IPS-18a (cell line): Measurements from ENCODE around the gene SPG7.
"Not testable (repeated sequence)": the region's sequence is repeated elsewhere in the genome, so short reads cannot be mapped to it uniquely, and the experiment has no call there.

Experiments
- H3K27ac ChIP-seq: one replicate; pipeline ENCODE4 v1.5.1; 2013; ENCODE audit warnings: low read length
- H3K27me3 ChIP-seq: one replicate; pipeline ENCODE4 v1.6.1; 2013; ENCODE audit warnings: mild to moderate bottlenecking, low read length; ENCODE audit not compliant: control insufficient read depth, insufficient read depth
- H3K36me3 ChIP-seq: one replicate; pipeline ENCODE4 v1.6.1; 2013; ENCODE audit warnings: low read depth, low read length; ENCODE audit not compliant: control insufficient read depth
- H3K4me1 ChIP-seq: one replicate; pipeline ENCODE4 v1.6.1; 2013; ENCODE audit warnings: low read depth, low read length; ENCODE audit not compliant: control insufficient read depth
- H3K4me3 ChIP-seq: one replicate; pipeline ENCODE4 v1.5.1; 2013; ENCODE audit warnings: low read length
- H3K9ac ChIP-seq: one replicate; pipeline ENCODE4 v1.6.1; 2013; ENCODE audit warnings: mild to moderate bottlenecking, low read length, moderate library complexity
- H3K9me3 ChIP-seq: one replicate; pipeline ENCODE4 v1.6.1; 2013; ENCODE audit warnings: low read depth, low read length; ENCODE audit not compliant: control insufficient read depth

Gene SPG7

DNA sequence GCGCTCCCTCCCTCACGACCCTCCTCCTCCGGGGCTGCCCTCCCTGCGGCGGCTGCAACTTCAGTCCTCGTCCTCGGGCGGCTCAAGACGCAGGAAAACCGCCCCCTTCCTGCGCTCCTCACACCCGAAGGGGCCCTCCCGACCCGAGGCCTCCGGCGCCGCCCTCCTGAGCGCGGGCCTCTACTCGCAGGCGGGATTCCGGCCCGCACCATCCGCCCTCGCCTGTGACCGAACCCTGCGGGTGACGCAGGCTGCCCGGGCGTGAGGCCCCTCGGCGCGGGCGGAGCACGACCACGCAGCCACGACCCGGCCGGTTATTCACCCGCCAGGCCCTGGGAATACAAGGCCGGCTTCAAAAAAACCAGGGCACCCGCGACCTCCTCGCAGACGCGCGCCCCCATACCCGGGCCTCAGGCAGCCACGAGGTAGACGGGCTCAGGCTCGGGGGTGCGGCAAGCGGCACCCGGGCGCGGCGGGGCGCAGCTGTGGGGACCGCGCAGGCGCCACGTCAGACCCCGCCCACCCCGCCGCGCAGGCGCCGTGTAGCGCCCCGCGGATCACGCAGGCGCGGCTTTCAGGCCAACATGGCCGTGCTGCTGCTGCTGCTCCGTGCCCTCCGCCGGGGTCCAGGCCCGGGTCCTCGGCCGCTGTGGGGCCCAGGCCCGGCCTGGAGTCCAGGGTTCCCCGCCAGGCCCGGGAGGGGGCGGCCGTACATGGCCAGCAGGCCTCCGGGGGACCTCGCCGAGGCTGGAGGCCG, at the start of gene SPG7:
Gene SPG7, plus strand, starts transcription at position 570 of the 757 bp plus-strand sequence. Its CDS starts 15 bp downstream, at position 585.
- Histone ChIP-seq H3K9ac (peak within 1 kb of the TSS; percentile 85), H3K4me1 (peaks cover 3% of the 10 kb centered on the region), H3K4me3 (peak within 1 kb of the TSS; percentile 94), H3K9me3 (no peaks in the 10 kb centered on the region), H3K36me3 (peaks cover 19% of the 10 kb centered on the region), H3K27ac (peak within 1 kb of the TSS; percentile 83), H3K27me3 (peaks cover 6% of the 10 kb centered on the region)

GRCh38 chr16:89458551-89458950, 49.7 kb upstream of the SPG7 start:
- Histone ChIP-seq H3K9me3 (no peaks in the 10 kb centered on the region), H3K27me3 (no peaks in the 10 kb centered on the region), H3K27ac (no peak overlapping the region), H3K4me1 (peaks cover 4% of the 10 kb centered on the region), H3K9ac (no peak overlapping the region), H3K36me3 (no peaks in the 10 kb centered on the region), H3K4me3 (no peak overlapping the region)

- Histone ChIP-seq H3K4me1 (peaks cover 3% of the 10 kb centered on the region), H3K4me3 (no peak overlapping the region), H3K36me3 (no peaks in the 10 kb centered on the region), H3K9me3 (no peaks in the 10 kb centered on the region), H3K27me3 (no peaks in the 10 kb centered on the region), H3K9ac (no peak overlapping the region), H3K27ac (no peak overlapping the region)
Measured at GRCh38 chr16:89458967-89459366, 49.2 kb upstream of the SPG7 start.

DNA sequence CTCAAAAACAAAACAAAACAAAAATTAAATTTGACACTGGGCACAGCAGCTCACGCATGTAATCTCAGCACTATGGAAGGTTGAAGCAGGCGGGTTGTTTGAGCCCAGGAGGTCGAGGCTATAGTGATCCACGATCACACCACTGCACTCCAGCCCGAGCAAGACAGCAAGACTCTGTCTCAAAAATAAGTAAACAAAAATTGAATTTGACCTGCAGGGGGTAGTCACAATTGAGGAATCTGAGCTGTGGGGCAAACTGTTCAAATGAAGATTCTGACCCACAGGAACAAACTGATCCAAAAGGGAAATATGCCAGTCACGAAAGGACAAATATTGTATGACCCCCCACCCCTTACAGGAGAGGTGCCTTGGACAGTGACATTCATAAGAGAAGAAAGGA, 47.6 kb upstream of the SPG7 start:
- H3K27ac ChIP-seq, result no peak overlapping the region

GRCh38 chr16:89461890-89462289, 46.3 kb upstream of the SPG7 start:
- not testable (repeated sequence) for H3K9me3 ChIP-seq, H3K9ac ChIP-seq, H3K27ac ChIP-seq, H3K27me3 ChIP-seq, H3K4me3 ChIP-seq, H3K36me3 ChIP-seq
- peaks cover 17% of the 10 kb centered on the region for H3K4me1 ChIP-seq

More for the DNA sequence above, 47.6 kb upstream of the SPG7 start:
- Histone ChIP-seq H3K27me3 (no peaks in the 10 kb centered on the region), H3K9me3 (no peaks in the 10 kb centered on the region), H3K4me1 (peaks cover 6% of the 10 kb centered on the region), H3K36me3 (no peaks in the 10 kb centered on the region), H3K9ac (no peak overlapping the region), H3K4me3 (no peak overlapping the region)

DNA sequence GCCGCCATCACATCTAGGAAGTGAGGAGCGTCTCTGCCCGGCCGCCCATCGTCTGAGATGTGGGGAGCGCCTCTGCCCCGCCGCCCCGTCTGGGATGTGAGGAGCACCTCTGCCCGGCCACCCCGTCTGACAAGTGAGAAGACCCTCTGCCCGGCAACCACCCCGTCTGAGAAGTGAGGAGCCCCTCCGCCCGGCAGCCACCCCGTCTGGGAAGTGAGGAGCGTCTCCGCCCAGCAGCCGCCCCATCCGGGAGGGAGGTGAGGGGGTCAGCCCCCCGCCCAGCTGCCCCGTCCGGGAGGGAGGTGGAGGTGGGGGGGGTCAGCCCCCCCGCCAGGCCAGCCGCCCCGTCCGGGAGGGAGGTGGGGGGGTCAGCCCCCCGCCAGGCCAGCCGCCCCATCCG, 45.6 kb upstream of the SPG7 start:
- not testable (repeated sequence) for H3K9ac ChIP-seq, H3K27me3 ChIP-seq, H3K36me3 ChIP-seq, H3K27ac ChIP-seq, H3K4me3 ChIP-seq, H3K9me3 ChIP-seq
- peaks cover 17% of the 10 kb centered on the region for H3K4me1 ChIP-seq

DNA sequence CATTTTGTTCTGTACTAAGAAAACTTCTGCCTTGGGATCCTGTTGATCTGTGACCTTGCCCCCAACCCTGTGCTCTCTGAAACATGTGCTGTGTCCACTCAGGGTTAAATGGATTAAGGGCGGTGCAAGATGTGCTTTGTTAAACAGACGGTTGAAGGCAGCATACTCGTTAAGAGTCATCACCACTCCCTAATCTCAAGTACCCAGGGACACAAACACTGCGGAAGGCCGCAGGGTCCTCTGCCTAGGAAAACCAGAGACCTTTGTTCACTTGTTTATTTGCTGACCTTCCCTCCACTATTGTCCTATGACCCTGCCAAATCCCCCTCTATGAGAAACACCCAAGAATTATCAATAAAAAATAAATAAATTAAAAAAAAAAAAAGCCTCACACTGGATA, 44.9 kb upstream of the SPG7 start:
- not testable (repeated sequence) for H3K9me3 ChIP-seq, H3K36me3 ChIP-seq, H3K9ac ChIP-seq, H3K27ac ChIP-seq, H3K4me3 ChIP-seq, H3K27me3 ChIP-seq
- H3K4me1 ChIP-seq, result peaks cover 17% of the 10 kb centered on the region

- Histone ChIP-seq H3K27ac (no peak overlapping the region), H3K9ac (no peak overlapping the region), H3K4me1 (peaks cover 17% of the 10 kb centered on the region), H3K36me3 (peaks cover 3% of the 10 kb centered on the region), H3K27me3 (no peaks in the 10 kb centered on the region), H3K9me3 (no peaks in the 10 kb centered on the region), H3K4me3 (no peak overlapping the region)
Measured at GRCh38 chr16:89466920-89467319, 41.3 kb upstream of the SPG7 start.

DNA sequence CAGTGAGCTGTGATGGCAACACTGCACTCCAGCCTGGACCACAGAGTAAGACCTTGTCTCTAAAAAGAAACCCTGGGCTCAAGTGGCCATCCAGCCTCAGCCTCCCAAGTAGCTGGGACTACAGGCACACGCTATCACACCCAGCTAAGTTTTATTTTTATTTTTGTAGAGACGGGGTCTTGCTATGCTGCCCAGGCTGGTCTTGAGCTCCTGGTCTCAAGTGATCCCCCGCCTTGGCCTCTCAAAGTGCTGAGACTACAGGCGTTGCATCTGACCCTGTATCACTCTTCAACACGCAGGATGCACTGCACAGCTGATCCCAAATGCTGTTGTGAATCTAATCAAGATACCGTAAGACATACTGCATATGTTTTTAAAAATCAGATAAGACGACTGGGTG, 40.8 kb upstream of the SPG7 start:
- Histone ChIP-seq H3K4me1 (peaks cover 21% of the 10 kb centered on the region), H3K9me3 (no peaks in the 10 kb centered on the region), H3K36me3 (peaks cover 3% of the 10 kb centered on the region), H3K4me3 (no peak overlapping the region), H3K27ac (no peak overlapping the region), H3K9ac (no peak overlapping the region), H3K27me3 (no peaks in the 10 kb centered on the region)

DNA sequence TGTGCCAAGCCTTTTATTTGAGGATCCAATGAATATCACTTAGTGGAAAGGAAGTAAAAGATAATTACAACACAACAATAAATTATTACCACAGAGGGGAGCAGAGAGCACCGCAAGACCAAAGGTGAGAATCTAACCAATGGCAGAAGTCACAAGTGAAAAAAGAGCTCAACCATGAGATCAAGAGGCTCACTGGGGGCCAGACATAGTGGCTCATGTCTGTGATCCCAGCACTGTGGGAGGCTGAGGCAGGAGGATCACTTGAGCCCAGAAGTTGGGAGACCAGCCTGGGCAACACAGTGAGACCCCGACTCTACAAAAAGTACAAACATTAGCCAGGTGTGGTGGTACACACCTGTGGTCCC, 35.5 kb upstream of the SPG7 start:
- no peak overlapping the region for H3K27ac ChIP-seq
- H3K9me3 ChIP-seq, result no peaks in the 10 kb centered on the region
- peaks cover 3% of the 10 kb centered on the region for H3K36me3 ChIP-seq
- no peak overlapping the region for H3K4me3 ChIP-seq
- no peaks in the 10 kb centered on the region for H3K27me3 ChIP-seq
- peaks cover 4% of the 10 kb centered on the region for H3K4me1 ChIP-seq
- no peak overlapping the region for H3K9ac ChIP-seq

GRCh38 chr16:89473136-89473712, 35.0 kb upstream of the SPG7 start:
- H3K4me3 ChIP-seq, result no peak overlapping the region
- peaks cover 4% of the 10 kb centered on the region for H3K4me1 ChIP-seq
- H3K27ac ChIP-seq, result no peak overlapping the region
- no peaks in the 10 kb centered on the region for H3K27me3 ChIP-seq
- no peak overlapping the region for H3K9ac ChIP-seq
- peaks cover 1% of the 10 kb centered on the region for H3K36me3 ChIP-seq
- H3K9me3 ChIP-seq, result no peaks in the 10 kb centered on the region

DNA sequence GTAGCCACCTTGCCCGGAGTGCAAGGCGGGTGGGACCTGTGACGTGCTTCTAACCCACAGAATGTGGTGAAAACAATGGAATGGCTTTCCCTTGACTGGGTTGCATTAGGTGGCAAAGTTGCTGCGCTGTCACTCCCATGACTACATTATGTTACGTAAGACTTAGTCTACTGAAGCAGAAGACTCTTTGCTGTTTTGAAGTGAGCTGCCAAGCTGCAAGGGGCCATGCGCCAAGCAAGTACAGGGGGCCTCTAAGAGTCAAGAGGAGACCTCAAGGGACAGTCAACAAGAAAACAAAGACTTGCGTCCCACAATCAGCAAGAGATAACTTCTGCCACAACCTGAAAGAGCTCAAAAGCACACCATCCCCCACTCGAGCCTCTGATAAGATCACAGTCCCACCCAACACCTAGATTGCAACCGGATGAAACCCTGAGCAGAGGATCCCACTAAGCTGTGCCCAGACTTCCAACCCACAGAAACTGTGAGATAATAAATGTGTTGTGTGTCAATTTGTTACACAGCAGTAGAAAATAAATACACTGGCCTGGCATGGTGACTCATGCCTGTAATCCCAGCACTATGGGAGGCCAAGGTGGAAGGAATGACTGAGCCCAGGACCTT, 34.3 kb upstream of the SPG7 start:
- Histone ChIP-seq H3K36me3 (no peaks in the 10 kb centered on the region), H3K4me3 (no peak overlapping the region), H3K9ac (no peak overlapping the region), H3K27me3 (no peaks in the 10 kb centered on the region), H3K9me3 (no peaks in the 10 kb centered on the region), H3K27ac (no peak overlapping the region), H3K4me1 (peaks cover 8% of the 10 kb centered on the region)
